ENCODE results near the gene MAPK8IP3.

DNA sequence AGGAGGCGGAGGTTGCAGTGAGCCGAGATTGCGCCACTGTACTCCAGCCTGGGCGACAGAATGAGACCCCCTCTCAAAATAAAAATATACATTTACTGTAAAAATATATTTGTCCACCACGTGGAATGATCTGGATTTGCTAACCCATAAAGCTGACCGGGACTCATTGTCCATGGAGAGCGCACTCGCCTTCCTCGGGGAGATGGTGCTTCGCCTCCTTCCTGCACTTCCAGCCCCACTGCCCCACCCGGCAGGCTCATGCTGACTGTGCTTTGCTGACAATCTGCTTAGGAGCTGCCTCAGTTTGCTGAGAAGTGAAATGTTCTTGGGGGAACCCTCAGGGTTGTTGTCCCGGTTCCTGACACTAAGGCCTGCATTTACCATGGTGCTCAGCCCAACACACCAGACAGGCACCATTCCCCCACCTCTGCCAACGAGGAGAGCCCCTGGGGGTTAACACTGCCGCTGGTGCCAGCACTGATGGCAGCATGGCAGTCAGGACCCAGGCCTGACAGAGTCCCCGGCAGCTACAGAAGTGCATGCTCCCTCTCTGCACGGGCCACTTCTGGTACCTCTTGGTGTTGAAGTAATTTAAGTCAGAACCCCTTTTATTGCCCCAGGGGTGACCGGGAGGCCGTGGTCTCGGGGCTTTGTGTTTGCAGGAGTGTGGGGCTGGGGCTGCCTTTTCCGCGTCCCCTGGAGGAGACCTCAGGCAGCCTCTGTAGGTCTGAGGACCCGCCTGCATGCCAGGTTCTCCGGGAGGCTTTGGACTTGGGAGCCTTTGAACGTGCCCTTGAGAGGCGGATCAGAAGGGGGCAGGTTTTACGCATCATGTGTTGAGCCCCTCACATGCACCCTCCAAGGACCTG, 79.2 kb downstream of the MAPK8IP3 start:
- TF ChIP-seq, protein P1, sequence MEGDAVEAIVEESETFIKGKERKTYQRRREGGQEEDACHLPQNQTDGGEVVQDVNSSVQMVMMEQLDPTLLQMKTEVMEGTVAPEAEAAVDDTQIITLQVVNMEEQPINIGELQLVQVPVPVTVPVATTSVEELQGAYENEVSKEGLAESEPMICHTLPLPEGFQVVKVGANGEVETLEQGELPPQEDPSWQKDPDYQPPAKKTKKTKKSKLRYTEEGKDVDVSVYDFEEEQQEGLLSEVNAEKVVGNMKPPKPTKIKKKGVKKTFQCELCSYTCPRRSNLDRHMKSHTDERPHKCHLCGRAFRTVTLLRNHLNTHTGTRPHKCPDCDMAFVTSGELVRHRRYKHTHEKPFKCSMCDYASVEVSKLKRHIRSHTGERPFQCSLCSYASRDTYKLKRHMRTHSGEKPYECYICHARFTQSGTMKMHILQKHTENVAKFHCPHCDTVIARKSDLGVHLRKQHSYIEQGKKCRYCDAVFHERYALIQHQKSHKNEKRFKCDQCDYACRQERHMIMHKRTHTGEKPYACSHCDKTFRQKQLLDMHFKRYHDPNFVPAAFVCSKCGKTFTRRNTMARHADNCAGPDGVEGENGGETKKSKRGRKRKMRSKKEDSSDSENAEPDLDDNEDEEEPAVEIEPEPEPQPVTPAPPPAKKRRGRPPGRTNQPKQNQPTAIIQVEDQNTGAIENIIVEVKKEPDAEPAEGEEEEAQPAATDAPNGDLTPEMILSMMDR (optimal IDR thresholded peaks at IDR 0.05 in 1 of 3, IDR thresholded peaks at IDR 0.05 in 1 of 3, conservative IDR thresholded peaks at IDR 0.05 in 1 of 3; ENCODE audit: extremely low read depth in 1 of 3, insufficient read depth in 2 of 3, low read length in 3 of 3) = no peak
- no peak for TF ChIP-seq EZH2 (IDR thresholded peaks at IDR 0.05; ENCODE audit: low read length)

Measured in keratinocyte (primary cell).